GM18519 (cell line): Measurements from ENCODE around the gene NCR2.

Source experiments
- ATAC-seq: cut with Tn5 transposase; IDR thresholded peaks from one replicate; pipeline ENCODE4 v1.9.1; 2021; ENCODE audit warnings: mild to moderate bottlenecking, moderate library complexity; ENCODE audit not compliant: unreplicated experiment, low FRiP score

NCR2 gene

DNA sequence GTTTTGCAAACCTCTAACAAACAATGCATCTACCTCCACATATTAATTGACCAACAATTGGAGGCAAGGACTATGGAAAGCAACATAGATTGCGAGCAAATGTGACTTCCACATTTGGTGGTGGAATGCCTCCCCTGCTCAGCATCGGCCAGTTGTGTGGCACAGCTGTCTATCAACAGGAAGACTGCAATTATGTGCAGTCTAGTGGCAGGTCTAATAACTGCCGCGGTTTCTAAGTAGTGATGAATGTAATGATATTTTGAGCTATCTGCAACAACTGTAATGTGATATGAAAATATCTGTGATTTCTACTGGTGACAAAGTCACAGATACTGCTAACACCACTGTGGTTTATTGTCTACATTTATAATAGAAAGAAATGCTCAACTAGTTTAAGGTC, 56.8 kb downstream of the NCR2 start:
- ATAC-seq: no peak

DNA sequence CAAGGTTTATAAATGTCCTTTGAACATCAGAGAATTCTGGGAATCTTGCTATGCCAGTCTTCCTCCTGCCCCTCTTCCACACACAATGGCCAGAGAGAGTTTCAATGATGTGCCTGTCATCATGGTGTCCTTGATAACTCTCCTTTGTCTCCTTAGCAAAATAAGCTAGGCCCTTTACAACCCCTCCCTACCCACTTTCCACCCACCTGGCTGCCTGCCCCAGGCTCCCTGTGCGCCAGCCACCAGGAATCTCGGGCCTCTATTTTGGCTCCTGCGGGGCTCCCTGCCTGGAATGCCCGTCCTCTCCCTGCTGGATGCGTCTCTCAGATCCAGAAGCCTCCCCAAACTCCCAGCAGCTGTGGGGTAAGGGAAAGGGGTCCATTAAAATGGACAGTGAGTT, 60.9 kb downstream of the NCR2 start:
- no peak for ATAC-seq

DNA sequence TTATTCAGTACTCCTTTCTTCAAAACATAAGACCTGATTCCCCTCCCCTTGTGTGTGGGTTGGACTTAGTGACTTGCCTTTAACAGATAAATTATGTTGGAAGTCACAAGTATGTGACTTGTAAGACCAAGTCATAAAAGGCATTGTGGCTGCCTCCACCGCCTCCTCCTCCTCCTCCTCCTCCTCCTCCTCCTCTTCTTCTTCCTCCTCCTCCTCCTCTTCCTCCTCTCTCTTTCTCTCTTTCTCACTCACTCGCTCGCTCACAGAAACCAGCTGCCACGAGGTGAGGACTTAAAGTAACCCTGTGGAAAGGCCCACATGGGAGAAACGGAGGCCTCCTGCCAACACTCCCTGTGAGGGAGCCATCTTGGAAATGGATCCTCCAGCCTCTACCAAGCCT, 64.0 kb downstream of the NCR2 start:
- no peak for ATAC-seq
